AG04450 (cell line): ENCODE results near the gene GPATCH1. TPM values are rescaled to one million over a fixed set of nuclear protein-coding genes. Genes with fewer than 3 reads are reported as not detected.

ENCODE experiments used
- CTCF ChIA-PET: fragments of 300-600, 350-600 bp; formaldehyde crosslinking; extraction: SDS; loops from one replicate; lab custom pipeline; 2022; ENCODE audit warnings: antibody characterized with exemption, inconsistent platforms; lab: Charles Lee
- POLR2A ChIA-PET: fragments of 350-600 bp; formaldehyde crosslinking; extraction: SDS; loops from one replicate; lab custom pipeline; 2021; ENCODE audit warnings: antibody characterized with exemption, inconsistent platforms; lab: Yijun Ruan, JAX
- DNase-seq: peaks from one replicate; pipeline ENCODE4 v3.0.0-alpha.2; 2011; ENCODE audit warnings: low read depth, low spot score
- H3K27ac ChIP-seq: one replicate; pipeline ENCODE4 v1.5.1; 2012; ENCODE audit warnings: low read depth, low read length, control low read depth
- H3K27me3 ChIP-seq: one replicate; pipeline ENCODE4 v1.6.0; 2012; ENCODE audit warnings: low read length; ENCODE audit not compliant: control insufficient read depth, insufficient read depth
- H3K4me3 ChIP-seq: 2 replicates; pipeline ENCODE4 v1.5.1; 2011; ENCODE audit warnings: mild to moderate bottlenecking, low read depth, low read length, control low read depth
- H3K9me3 ChIP-seq: 2 replicates; pipeline ENCODE4 v1.5.1; 2012; ENCODE audit warnings: low read length; ENCODE audit not compliant: control insufficient read depth, insufficient read depth
- polyA plus RNA-seq: library from polyadenylated mRNA; depleted of rRNA; stranded (reverse); fragments of >200 nt; gene quantifications from 2 replicates; pipeline ENCODE4 v1.2.3, GENCODE V29; 2011
- TF ChIP-seq, protein P1 (sequence below): IDR thresholded peaks from 2 replicates; pipeline ENCODE4 v1.5.1; 2011; ENCODE audit warnings: low read depth, low read length, control low read depth, inconsistent platforms

The GPATCH1 gene
- polyA plus RNA-seq, 1 experiment = 7.9 TPM

DNA sequence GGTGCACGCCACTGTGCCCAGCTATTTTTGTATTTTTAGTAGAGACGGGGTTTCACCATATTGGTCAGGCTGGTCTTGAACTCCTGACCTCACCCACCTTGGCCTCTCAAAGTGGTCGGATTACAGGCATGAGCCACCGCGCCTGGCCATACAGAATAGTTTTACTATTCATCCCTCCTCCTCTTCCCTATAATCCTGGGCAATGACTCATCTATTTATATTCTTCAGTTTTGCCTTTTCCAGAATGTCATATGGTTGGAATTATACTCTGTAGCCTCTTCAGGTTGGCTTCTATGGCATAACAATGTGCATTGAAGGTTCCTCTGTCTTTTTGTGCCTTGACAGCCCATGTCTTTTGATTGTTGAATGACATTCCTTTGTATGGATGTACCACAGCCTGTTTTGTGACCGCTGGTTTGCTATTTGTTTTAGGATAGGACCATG lies 91.0 kb downstream of the GPATCH1 start:
- DNase-seq = no peak
- H3K27me3 ChIP-seq = no peaks in the 10 kb centered on the region
- ChIA-PET POLR2A (no interaction called here), CTCF (interaction anchor here (1.0 to 4.8 kb wide), 2 partner anchors 12 to 28 kb away, joined by 3 to 23 read pairs; no protein-coding TSS in a partner anchor)
- peaks cover 4% of the 10 kb centered on the region; the same call in 1 of the 2 replicates for H3K9me3 ChIP-seq
- no peak overlapping the region for H3K4me3 ChIP-seq
- no peak overlapping the region for H3K27ac ChIP-seq
- TF ChIP-seq, protein P1, sequence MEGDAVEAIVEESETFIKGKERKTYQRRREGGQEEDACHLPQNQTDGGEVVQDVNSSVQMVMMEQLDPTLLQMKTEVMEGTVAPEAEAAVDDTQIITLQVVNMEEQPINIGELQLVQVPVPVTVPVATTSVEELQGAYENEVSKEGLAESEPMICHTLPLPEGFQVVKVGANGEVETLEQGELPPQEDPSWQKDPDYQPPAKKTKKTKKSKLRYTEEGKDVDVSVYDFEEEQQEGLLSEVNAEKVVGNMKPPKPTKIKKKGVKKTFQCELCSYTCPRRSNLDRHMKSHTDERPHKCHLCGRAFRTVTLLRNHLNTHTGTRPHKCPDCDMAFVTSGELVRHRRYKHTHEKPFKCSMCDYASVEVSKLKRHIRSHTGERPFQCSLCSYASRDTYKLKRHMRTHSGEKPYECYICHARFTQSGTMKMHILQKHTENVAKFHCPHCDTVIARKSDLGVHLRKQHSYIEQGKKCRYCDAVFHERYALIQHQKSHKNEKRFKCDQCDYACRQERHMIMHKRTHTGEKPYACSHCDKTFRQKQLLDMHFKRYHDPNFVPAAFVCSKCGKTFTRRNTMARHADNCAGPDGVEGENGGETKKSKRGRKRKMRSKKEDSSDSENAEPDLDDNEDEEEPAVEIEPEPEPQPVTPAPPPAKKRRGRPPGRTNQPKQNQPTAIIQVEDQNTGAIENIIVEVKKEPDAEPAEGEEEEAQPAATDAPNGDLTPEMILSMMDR = no peak

DNA sequence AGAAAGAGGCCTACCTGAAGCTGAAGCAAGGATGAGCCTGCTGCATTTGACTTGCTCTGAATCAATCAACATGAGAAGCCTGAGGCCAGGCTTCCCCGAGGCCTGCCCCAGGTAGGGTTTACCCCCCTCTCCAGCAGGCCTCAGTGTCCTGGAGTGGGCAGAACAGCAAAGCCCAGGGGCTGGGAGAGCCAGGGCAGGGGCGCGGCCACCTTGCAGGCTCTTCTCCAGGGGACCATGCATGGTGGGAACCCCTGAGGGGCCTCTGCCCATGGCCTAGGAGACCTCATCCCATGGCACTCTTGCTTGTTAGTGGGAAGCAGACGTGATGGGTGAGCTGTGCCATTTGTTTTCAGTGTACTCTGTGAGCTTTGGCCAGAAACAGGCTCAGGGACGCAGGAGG lies 93.2 kb downstream of the GPATCH1 start:
- DNase-seq = no peak
- TF ChIP-seq, protein P1 = no peak
- ChIA-PET POLR2A (interaction anchor here (1.2 kb wide), 1 partner anchor 22 kb away, joined by 3 read pairs; no protein-coding TSS in a partner anchor), CTCF (interaction anchor here (1.1 kb wide), 2 partner anchors 10 to 30 kb away, joined by 3 to 4 read pairs; no protein-coding TSS in a partner anchor)
- Histone ChIP-seq H3K27me3 (no peaks in the 10 kb centered on the region), H3K4me3 (no peak overlapping the region), H3K9me3 (no peaks in the 10 kb centered on the region), H3K27ac (no peak overlapping the region)

DNA sequence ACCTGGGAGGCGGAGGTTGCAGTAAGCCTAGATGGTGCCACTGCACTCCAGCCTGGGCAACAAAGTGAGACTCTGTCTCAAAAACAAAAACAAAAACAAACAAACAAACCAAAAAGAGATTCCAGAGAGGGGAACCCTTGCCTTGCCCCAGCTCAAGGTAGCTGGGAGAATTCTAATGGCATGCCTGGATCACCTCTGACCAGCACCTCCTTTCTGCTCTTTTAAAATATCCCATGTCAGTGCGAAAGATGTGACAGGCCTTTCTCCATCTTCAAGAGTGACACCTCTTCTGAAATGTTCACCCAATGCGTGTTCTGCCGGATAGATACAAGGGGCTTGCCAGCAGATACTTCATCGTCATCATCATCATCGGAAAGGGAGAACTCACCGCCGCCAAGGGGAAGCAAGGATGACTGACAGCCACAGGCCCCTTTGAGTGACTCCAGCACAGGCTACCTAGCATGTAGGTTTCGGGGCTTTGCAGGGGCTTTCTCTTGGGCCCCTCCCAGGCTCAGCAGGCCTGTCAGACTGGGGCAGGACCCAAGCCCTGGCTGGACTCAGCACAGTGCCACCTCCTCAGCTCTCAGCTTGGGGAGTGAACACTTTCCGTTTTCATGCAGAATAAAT lies 94.3 kb downstream of the GPATCH1 start:
- CTCF ChIA-PET = interaction anchor here (1.0 to 4.3 kb wide), 5 partner anchors 9 to 199 kb away, joined by 3 to 29 read pairs (median 12); no protein-coding TSS in a partner anchor
- no peak for DNase-seq
- Histone ChIP-seq H3K9me3 (no peaks in the 10 kb centered on the region), H3K27ac (no peak overlapping the region), H3K27me3 (no peaks in the 10 kb centered on the region), H3K4me3 (peak overlapping the region; percentile 82)
- TF ChIP-seq, protein P1 = no peak
- POLR2A ChIA-PET = no interaction called here

DNA sequence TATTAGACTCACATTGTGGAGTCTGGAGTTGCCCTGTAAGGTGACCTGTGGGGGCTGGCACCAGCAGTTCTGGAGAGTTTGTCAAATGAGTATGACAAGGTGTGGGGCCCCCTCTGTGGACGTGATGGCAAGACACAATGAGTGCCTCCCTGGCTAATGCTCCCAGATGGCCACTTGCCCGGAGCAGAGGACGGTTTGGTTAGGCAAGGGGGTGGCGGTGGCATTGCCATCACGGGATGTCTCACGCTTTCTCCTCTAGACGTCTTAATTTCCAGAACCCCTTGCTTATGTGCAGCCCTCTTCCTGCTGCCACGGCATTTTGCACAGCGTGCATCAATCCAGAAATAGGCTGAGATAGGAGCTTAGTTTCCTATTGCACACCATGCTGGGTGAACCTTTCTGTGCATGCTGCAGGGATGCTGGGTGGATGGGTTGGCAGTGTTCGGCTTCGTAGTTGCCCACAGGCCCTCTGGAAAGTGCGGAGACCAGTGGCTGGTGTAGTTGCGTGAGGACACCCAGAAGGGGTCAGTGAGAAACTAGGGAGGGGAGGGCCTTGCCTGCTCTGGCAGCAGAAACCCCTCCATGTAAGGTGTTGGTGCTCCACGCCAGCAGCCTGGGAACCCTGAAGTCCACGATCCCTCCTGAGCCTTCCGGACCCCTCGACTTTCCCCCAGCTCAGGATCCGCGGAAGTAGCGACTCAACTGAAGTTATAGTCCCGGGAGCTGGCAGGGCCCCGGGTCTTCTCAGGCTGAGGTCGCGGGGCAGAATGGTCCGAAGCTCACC lies 95.1 kb downstream of the GPATCH1 start:
- CTCF ChIA-PET = interaction anchor here (0.8 to 4.3 kb wide), 10 partner anchors 9 to 595 kb away, joined by 3 to 29 read pairs (median 4); no protein-coding TSS in a partner anchor
- Histone ChIP-seq H3K27me3 (no peaks in the 10 kb centered on the region), H3K9me3 (no peaks in the 10 kb centered on the region), H3K4me3 (peak overlapping the region; percentile 82), H3K27ac (peak overlapping the region; percentile 68)
- POLR2A ChIA-PET = interaction anchor here (0.6 to 1.5 kb wide), 11 partner anchors 10 to 959 kb away, joined by 3 to 12 read pairs (median 4); partner anchors contain the start of gene KCTD15
- TF ChIP-seq, protein P1 = no peak
- DNase-seq = no peak
